Measurements from ENCODE around the gene TTI1. TPM values are rescaled to one million over a fixed set of nuclear protein-coding genes. Genes with fewer than 3 reads are reported as not detected.
"Not testable (repeated sequence)": the region's sequence is repeated elsewhere in the genome, so short reads cannot be mapped to it uniquely, and the experiment has no call there.

The TTI1 gene
- total RNA-seq, 2 donors from 2014 or later = 14.8 to 26.2 TPM

DNA sequence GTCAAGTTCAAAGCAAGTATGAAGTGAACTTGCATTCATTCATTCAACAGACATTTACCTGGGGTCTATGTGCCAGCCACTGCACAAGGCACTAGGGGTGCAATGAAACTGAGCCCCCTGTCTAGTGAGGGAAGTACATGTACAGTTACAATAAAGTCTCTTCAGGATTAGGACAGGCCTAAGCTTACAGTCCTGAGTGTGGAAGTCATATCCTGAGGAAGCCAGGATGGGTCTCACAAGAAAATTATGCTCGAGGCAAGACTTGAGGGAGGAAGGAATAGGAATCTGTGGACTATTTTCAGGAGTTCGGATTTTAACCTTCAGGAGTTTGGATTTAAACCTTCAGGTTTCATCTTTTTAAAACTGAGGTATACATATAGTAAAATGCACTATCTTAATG is 19.4 kb downstream of the TTI1 start:
- H3K36me3 ChIP-seq = no peaks in the 10 kb centered on the region
- H3K9me3 ChIP-seq = no peaks in the 10 kb centered on the region
- 88% methylated on average over 2 of the region's 2 CpGs for WGBS
- H3K27me3 ChIP-seq (replicated peaks; ENCODE audit: insufficient read depth) = no peaks in the 10 kb centered on the region
- DNase-seq (ENCODE audit: low spot score) = no peak
- no peaks in the 10 kb centered on the region for H3K4me1 ChIP-seq (replicated peaks)
- H3K4me3 ChIP-seq = no peak overlapping the region
- H3K27ac ChIP-seq = no peak overlapping the region
- no peak for TF ChIP-seq POLR2AphosphoS5 (IDR thresholded peaks at IDR 0.05)
- no peak for TF ChIP-seq CTCF (IDR thresholded peaks at IDR 0.05)
- intact Hi-C loops (cut with DNase I) = no loop called here

- H3K36me3 ChIP-seq = no peaks in the 10 kb centered on the region
- intact Hi-C loops (cut with DNase I) = no loop called here
- DNase-seq (ENCODE audit: low spot score) = no peak
- TF ChIP-seq CTCF (IDR thresholded peaks at IDR 0.05) = no peak
- no peak overlapping the region for H3K4me3 ChIP-seq
- H3K27ac ChIP-seq = no peak overlapping the region
- H3K27me3 ChIP-seq (replicated peaks; ENCODE audit: insufficient read depth) = no peaks in the 10 kb centered on the region
- no peaks in the 10 kb centered on the region for H3K9me3 ChIP-seq
- 96% methylated on average over 8 of the region's 8 CpGs for WGBS
- no peaks in the 10 kb centered on the region for H3K4me1 ChIP-seq (replicated peaks)
Measured at GRCh38 chr20:38012332-38012731, 20.9 kb downstream of the TTI1 start.

GRCh38 chr20:38011696-38012095 is 21.6 kb downstream of the TTI1 start:
- Histone ChIP-seq H3K9me3 (no peaks in the 10 kb centered on the region), H3K27me3 (replicated peaks; ENCODE audit: insufficient read depth) (no peaks in the 10 kb centered on the region), H3K27ac (no peak overlapping the region), H3K36me3 (no peaks in the 10 kb centered on the region), H3K4me1 (replicated peaks) (no peaks in the 10 kb centered on the region), H3K4me3 (no peak overlapping the region)
- DNase-seq (ENCODE audit: low spot score) = no peak
- intact Hi-C loops (cut with DNase I) = no loop called here
- TF ChIP-seq POLR2A (IDR thresholded peaks at IDR 0.05) (no peak), CTCF (IDR thresholded peaks at IDR 0.05) (no peak), POLR2AphosphoS5 (IDR thresholded peaks at IDR 0.05) (no peak)
- WGBS = 92% methylated on average over 5 of the region's 5 CpGs

- H3K36me3 ChIP-seq; DNase-seq (ENCODE audit: low spot score): not testable (repeated sequence)
Measured at GRCh38 chr20:38009416-38009815, 23.8 kb downstream of the TTI1 start.

DNA sequence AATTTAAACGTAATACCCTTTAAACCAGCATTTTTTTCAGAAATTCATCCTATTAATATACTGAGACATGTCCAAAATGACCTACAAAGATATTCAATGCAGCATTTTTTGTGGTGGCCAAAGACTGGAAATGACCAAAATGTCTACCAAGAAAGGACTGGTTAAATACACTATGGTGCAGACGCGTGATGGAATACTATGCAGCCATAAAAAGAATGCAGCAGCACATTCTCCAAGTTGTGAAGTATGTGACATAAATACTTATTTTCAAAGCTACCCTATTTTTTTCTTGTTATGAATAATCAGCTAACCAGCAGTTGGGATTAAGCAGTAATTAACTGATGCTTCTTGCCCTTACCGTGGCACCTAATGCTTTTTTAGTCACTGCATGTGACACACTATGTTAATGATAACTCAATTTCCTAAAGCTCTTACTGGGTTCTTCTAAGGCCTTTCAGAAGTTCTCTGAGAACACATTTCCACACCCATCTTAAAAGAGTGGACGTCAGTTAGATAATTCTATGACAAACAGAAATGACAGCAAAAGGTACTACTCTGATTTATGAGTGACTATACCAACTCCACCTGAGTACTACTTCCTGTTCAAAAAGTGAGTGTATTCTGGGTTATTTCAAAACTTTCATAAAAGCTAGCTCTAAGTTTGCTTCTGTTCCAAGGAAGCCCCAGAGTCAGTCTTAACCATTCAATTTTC is 24.9 kb downstream of the TTI1 start:
- H3K36me3 ChIP-seq = no peaks in the 10 kb centered on the region

More at GRCh38 chr20:38009416-38009815, 23.8 kb downstream of the TTI1 start:
- intact Hi-C loops (cut with DNase I); H3K9me3 ChIP-seq; H3K4me1 ChIP-seq (replicated peaks); H3K27me3 ChIP-seq (replicated peaks; ENCODE audit: insufficient read depth); H3K27ac ChIP-seq; H3K4me3 ChIP-seq: not testable (repeated sequence)
- 95% methylated on average over 5 of the region's 5 CpGs for WGBS

More for the DNA sequence above, 24.9 kb downstream of the TTI1 start:
- Histone ChIP-seq H3K27me3 (replicated peaks; ENCODE audit: insufficient read depth) (no peaks in the 10 kb centered on the region), H3K4me3 (no peak overlapping the region), H3K27ac (no peak overlapping the region), H3K9me3 (no peaks in the 10 kb centered on the region), H3K4me1 (replicated peaks) (no peaks in the 10 kb centered on the region)
- intact Hi-C loops (cut with DNase I) = no loop called here
- DNase-seq (ENCODE audit: low spot score) = no peak
- WGBS = 92% methylated on average over 5 of the region's 5 CpGs
- no peak for TF ChIP-seq CTCF (IDR thresholded peaks at IDR 0.05)
- no peak for TF ChIP-seq POLR2A (IDR thresholded peaks at IDR 0.05)
- TF ChIP-seq POLR2AphosphoS5 (IDR thresholded peaks at IDR 0.05) = no peak

Measured in prostate gland (tissue), 2 donors.